Brain microvascular endothelial cell (primary cell): ENCODE results near the gene PNPT1.

Experiments used
- DNase-seq: peaks from one replicate; pipeline ENCODE4 v3.0.0-alpha.2; 2020
- H3K27ac ChIP-seq: fragments of 250-450 bp; sonication (Bioruptor Pico); 2 replicates; pipeline ENCODE4 v1.5.1; 2020; ENCODE audit warnings: mild to moderate bottlenecking, moderate library complexity
- H3K27me3 ChIP-seq: fragments of 250-450 bp; sonication (Bioruptor Pico); replicated peaks from 2 replicates; pipeline ENCODE4 v1.5.1; 2020; ENCODE audit warnings: mild to moderate bottlenecking
- H3K36me3 ChIP-seq: fragments of 250-450 bp; sonication (Bioruptor Pico); replicated peaks from 2 replicates; pipeline ENCODE4 v1.5.1; 2020; ENCODE audit warnings: mild to moderate bottlenecking
- H3K4me3 ChIP-seq: 2 replicates; pipeline ENCODE4 v1.5.1; 2011; ENCODE audit warnings: low read depth, mild to moderate bottlenecking, control low read depth, low read length, moderate library complexity
- CTCF ChIP-seq: IDR thresholded peaks from 2 replicates; pipeline ENCODE4 v1.5.1; 2011; ENCODE audit warnings: low read depth, mild to moderate bottlenecking, moderate library complexity, low read length, control low read depth, inconsistent platforms; ENCODE audit errors: missing control alignments
- in situ Hi-C: cut with HindIII; loops from 2 replicates; pipeline ENCODE4 v1.10.0; 2017; ENCODE audit warnings: low sequenced_read_pairs, low pct_ligation_motif_present

PNPT1 gene

GRCh38 chr2:55618025-55618274 lies 75.7 kb downstream of the PNPT1 start:
- Histone ChIP-seq H3K36me3 (peaks cover 2% of the 10 kb centered on the region), H3K27ac (peak overlapping the region; percentile 89), H3K27me3 (no peaks in the 10 kb centered on the region), H3K4me3 (peak overlapping the region; percentile 93)
- in situ Hi-C loops = no loop called here
- TF ChIP-seq CTCF = no peak
- no peak for DNase-seq

- Histone ChIP-seq H3K4me3 (peak within 1 kb of the TSS; percentile 96), H3K27me3 (no peaks in the 10 kb centered on the region), H3K36me3 (peaks cover 2% of the 10 kb centered on the region), H3K27ac (peak within 1 kb of the TSS; percentile 96)
- in situ Hi-C loops = no loop called here
- TF ChIP-seq CTCF = peak; percentile 57
- peak; percentile 99 for DNase-seq
Measured at GRCh38 chr2:55617175-55618024, 76.2 kb downstream of the PNPT1 start, which contains the start of gene PPP4R3B. Gene PPP4R3B, minus strand, starts transcription at chr2:55617622. Its CDS starts 337 bp downstream, at chr2:55617285.

- TF ChIP-seq CTCF = no peak
- Histone ChIP-seq H3K4me3 (peak overlapping the region; percentile 96), H3K27ac (peak overlapping the region; percentile 96), H3K27me3 (no peaks in the 10 kb centered on the region), H3K36me3 (peaks cover 4% of the 10 kb centered on the region)
- in situ Hi-C loops = no loop called here
- DNase-seq = peak; percentile 64
Measured at GRCh38 chr2:55616551-55617174, 77.0 kb downstream of the PNPT1 start.

GRCh38 chr2:55611997-55612396 lies 81.6 kb downstream of the PNPT1 start:
- DNase-seq = no peak
- no peak overlapping the region for H3K27ac ChIP-seq

GRCh38 chr2:55610954-55611743 lies 82.5 kb downstream of the PNPT1 start:
- Histone ChIP-seq H3K36me3 (peaks cover 8% of the 10 kb centered on the region), H3K27ac (no peak overlapping the region), H3K27me3 (no peaks in the 10 kb centered on the region), H3K4me3 (no peak overlapping the region)
- in situ Hi-C loops = no loop called here
- DNase-seq = no peak
- TF ChIP-seq CTCF = no peak

More at GRCh38 chr2:55611997-55612396, 81.6 kb downstream of the PNPT1 start:
- Histone ChIP-seq H3K27me3 (no peaks in the 10 kb centered on the region), H3K36me3 (peaks cover 8% of the 10 kb centered on the region), H3K4me3 (no peak overlapping the region)
- in situ Hi-C loops = no loop called here
- no peak for TF ChIP-seq CTCF
